GM21360 (cell line): ENCODE data around the gene SLC12A3.

ENCODE experiments used
- ATAC-seq: cut with Tn5 transposase; IDR thresholded peaks from one replicate; pipeline ENCODE4 v1.9.1; 2021; ENCODE audit warnings: mild to moderate bottlenecking, moderate library complexity; ENCODE audit not compliant: unreplicated experiment

SLC12A3 gene

DNA sequence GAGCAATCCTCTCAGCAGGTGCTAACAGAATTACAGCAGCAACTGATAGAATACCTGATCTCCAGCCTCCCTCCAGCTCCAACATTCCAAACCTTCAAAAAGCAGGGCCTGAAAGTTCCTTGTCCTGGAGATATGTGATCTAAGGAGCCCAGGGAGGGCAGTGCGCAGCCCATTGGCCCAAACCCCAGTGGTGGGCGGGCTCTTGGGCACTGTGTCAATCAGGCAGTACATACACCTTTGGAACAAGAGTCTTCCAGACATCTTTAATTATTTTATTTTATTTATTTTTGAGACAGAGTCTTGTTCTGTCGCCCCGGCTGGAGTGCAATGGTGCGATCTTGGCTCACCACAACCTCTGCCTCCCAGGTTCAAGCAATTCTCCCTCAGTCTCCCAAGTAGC is 24.2 kb downstream of the SLC12A3 start:
- peak; percentile 15 for ATAC-seq

DNA sequence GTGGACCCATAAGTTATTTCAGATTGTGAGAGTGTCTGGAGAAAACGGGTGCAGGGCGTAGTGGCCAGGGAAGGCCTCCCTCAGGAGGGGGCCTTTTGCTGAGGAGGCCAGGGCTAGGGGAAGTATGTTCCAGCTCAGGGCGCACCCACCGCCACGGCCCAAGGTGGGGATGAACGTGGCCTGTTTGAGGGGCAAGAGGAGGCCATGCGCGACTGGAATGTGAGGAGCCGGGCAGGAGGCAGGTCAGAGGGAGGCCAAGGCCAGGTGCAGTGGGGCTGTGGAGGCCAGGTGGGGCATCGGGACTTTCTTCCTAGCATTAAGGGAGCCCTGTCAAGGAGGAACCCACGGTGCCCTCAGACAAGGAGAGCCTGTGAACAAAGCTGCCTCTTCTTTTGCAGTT is 26.7 kb downstream of the SLC12A3 start:
- ATAC-seq, result no peak

- ATAC-seq, result no peak
Observed at GRCh38 chr16:56892705-56893104, 27.7 kb downstream of the SLC12A3 start.

- ATAC-seq, result no peak
Observed at GRCh38 chr16:56894331-56894917, 29.4 kb downstream of the SLC12A3 start.

GRCh38 chr16:56895813-56896212 is 30.8 kb downstream of the SLC12A3 start:
- ATAC-seq, result no peak

GRCh38 chr16:56896244-56896643 is 31.2 kb downstream of the SLC12A3 start:
- ATAC-seq, result no peak

- no peak for ATAC-seq
Observed at GRCh38 chr16:56897026-56897799, 32.2 kb downstream of the SLC12A3 start.

GRCh38 chr16:56898847-56899246 is 33.8 kb downstream of the SLC12A3 start:
- no peak for ATAC-seq

DNA sequence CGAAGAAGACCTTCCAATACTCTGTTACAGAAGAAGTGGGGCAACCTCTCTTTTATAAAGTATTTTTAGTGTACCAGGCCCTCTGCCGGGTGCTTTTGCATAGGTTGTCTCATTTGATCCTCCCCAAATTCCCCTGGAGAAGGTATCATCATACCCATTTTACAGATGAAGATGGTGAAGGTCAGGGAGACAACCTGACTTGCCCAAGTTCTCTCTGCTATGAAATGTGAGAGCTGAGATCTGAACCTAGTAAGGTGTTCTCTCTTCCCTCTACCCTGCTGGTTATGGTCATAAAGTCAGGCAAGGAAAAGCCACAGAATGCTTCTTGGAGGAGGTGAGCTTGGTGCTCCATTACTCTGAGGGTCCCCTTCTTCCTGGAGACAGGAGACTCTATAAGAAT is 38.9 kb downstream of the SLC12A3 start:
- ATAC-seq, result no peak

GRCh38 chr16:56907401-56907800 is 42.4 kb downstream of the SLC12A3 start:
- ATAC-seq, result no peak

DNA sequence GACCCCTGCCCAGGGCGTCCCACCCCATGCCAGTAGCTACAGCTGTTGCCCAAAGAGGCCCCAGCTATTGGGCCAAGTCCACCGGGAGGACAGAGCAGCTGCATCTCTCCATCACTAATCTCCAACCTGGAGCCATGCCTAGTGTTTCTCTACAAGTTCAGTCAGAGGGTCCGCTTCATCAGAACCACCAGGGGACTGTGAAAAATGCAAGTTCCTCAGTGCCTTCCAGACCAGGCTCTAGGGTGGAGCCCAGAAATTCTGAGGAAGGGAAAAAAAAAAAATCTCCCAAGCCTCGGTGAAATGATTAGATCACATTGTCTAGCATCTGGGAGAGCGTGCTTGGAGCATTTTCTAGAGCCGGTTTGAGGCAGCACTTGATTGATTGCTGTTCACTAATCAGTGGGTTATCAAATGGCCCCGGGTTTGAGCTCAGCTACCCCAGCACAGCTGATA is 44.5 kb downstream of the SLC12A3 start:
- ATAC-seq, result no peak

DNA sequence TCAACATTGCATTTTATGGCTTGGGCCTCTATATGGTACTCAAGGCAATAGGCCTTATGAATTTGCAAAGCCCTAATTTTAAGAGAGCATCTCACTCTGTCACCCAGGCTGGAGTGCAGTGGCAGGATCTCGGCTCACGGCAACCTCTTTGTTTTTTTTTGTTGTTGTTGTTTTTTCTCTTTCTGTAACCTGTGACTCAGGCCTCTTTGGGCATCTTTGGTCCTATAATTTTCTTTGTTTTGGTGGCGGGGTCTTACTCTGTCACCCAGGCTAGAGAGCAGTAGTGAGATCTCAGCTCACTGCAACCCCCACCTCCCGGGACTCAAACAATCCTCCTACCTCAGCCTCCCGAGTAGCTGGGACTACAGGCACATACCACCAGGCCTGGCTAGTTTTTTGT is 45.1 kb downstream of the SLC12A3 start:
- no peak for ATAC-seq

GRCh38 chr16:56910654-56911539 is 45.9 kb downstream of the SLC12A3 start:
- ATAC-seq, result no peak

GRCh38 chr16:56911771-56912571 is 47.0 kb downstream of the SLC12A3 start:
- no peak for ATAC-seq

DNA sequence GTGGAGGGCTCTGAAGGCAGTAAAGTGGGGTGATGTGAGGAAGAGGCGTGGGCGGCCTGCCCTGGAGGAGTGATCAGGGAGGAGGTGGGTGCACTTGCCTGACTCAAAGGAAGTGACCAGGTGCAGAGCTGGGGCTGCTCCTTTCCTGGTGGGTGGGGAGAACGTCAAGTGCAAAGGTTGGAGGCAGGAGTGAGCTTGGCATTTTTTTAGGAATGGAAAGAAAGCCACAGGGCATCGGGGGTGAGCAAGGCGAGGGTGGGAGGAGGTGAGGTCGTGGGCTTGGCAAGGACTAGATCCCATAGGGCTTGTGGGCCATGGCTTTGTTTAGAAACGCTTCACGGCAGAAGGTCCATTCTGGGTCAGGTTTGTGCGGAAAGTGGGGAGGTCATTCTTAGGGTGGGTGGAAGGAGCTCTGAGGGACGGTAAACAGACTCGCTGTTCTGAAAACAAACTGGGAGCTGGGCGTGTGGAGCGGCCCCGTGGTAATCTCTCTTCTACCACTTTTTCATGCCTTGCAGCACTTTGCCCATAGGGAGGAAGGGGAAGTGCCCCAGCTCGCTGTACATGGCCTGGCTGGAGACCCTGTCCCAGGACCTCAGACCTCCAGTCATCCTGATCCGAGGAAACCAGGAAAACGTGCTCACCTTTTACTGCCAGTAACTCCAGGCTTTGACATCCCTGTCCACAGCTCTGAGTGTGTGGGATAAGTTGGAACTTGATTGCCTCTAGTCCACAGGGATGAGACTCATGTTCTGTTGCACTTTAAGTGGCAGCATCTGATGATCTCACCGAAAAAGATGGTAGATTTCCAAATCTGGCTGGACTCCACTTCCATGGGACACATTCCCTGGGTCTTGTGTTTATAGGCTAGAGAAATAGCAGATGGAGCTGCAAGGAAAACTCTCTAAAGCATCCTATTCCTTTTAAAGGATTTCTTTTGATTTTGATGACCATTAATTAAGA is 48.0 kb downstream of the SLC12A3 start:
- ATAC-seq, result no peak

DNA sequence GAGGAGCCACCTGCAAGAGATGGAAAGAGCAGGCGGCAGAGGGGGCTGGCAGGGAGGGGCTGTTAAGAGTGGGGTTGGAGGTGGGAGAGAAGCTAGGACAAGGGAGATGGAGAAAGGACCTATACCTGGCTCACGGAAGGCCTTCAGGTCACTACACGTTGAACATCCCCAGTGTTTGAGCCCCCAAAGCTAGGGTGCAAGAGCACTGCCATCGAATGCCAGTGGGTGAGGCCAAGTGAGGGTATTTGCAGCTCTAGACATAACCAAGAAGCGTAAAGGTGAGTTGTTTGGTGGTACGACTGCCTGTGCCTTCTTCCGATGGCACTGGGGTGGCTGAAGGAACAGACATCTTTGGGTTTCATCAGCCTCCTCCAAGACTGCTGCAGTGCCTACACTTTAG is 49.9 kb downstream of the SLC12A3 start:
- ATAC-seq, result no peak

GRCh38 chr16:56915336-56916119 is 50.5 kb downstream of the SLC12A3 start:
- no peak for ATAC-seq

DNA sequence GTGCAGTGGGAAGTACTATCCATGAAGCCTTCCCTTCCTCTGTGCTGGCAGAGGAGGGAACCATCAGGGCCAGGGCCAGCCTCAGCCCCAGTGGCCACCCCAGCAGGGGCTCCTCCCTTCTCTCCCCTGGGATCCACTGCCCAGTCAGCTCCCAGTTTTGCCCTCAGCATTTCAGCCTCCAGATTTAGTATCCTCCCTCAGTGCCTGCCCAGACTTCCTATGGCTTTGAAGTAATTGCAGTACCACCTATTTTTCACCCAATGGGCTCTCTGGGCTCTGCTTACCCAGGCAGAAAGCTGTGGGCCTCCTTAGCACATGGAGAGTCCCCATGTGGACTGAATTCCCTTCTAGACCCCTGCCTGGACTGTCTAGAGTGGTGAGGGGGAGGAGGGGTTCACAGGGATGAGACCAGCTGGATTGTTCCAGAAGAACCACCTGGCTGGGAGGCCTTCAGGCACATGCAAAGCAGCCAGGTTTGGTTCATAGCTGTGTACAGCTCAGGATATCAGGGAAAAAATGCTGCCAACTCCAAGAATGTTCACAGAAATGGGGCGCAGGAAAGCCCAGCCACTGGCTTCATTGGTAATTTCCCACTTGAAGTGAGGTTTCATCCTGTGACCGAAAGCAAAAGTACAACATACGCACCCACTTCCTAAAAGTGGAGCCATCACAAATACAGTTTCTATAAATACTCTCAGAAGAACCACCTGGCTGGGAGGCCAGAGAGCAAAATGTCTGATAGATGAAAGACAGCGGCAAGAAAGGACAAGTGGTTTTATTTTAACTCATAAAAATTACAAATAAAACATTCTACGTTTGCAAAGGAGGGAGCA is 51.8 kb downstream of the SLC12A3 start:
- ATAC-seq, result peak; percentile 59
